ENCODE measurements around the gene MAS1L.

MAS1L gene, protein sequence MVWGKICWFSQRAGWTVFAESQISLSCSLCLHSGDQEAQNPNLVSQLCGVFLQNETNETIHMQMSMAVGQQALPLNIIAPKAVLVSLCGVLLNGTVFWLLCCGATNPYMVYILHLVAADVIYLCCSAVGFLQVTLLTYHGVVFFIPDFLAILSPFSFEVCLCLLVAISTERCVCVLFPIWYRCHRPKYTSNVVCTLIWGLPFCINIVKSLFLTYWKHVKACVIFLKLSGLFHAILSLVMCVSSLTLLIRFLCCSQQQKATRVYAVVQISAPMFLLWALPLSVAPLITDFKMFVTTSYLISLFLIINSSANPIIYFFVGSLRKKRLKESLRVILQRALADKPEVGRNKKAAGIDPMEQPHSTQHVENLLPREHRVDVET

GRCh38 chr6:29487660-29488059, at the start of gene MAS1L:
Gene MAS1L (minus strand): TSS chr6:29487956. CDS start chr6:29487902, 54 bp downstream.
- no peak for DNase-seq

- no peak for DNase-seq
Measured at GRCh38 chr6:29532320-29532951, 44.7 kb upstream of the MAS1L start.

DNA sequence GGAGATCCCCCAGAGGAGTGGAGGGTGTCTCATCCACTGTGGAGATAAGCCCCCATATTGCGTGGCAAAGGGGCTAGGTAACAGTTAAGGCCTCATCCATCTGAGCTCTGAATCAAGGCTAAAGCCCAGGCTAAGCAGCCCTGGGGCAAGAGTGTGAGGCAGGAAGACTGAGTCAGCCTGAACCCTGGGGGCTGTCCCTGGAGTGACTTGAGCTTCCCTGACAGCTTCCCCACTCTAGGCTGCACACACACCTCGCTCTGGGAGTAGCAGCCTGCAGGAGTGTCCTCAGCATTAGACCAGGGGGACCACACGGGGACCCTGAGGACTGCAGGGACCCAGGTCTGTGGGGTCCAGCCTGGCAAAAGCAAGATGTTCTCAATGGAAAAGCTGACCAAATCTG, 43.9 kb upstream of the MAS1L start:
- DNase-seq: no peak

GRCh38 chr6:29530671-29531310, 43.0 kb upstream of the MAS1L start:
- DNase-seq: no peak

- no peak for DNase-seq
Measured at GRCh38 chr6:29529956-29530355, 42.2 kb upstream of the MAS1L start.

DNA sequence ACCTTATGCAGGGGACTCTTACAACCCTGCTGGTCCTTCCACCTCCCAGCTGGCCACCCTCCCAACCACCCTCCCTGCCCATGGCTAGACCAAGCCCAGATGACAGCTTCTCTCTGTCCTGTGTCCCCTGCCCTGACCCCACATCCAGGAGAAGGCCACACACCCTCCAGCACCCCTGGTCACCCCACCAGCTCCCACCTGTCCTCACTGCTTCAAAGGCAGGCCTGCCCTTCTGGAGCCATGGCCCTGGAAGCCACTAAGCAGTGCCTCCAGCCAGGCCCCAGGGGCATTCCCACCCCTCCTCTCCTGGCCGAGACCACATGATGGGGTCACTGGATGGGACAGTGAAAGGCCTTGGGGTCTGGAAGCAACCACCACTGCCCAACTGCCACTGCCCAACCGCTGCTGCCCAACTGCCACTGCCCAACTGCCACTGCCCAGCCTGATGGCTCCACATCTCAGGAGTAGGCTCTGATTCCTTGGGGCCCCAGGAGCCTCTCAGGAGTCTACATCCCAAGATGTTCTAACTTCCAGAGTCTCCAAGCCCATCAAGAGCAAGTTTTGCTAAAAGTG, 41.3 kb upstream of the MAS1L start:
- DNase-seq: no peak

DNA sequence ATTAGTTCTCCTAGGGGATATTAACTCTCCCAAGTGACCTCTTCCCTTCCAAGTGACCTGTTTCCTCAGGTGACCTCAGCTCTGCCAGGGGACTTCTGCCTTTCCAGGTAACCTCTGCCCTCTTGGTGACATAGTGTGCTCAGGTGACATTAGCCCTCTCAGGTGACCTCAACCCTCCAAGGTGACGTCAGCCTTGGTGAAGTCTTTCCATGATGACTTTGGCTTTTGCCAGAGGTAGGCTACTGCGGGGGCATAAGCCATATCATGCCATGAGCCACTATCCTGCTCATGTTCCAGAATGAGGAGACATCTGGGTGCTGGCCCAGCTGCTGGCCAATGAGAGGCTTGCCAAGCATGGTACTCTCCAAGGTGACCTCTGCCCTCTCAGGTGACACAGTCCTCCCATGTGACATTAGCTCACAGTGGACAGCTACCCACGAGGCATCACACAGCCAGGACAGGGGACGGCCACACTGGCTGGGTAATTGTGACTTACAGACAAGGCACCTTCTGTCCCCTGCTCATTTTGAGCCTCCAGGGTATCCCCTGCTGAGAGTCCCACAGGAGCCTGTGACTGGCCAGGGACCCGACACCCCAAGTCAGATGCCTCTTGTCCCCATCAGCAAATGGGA, 40.7 kb upstream of the MAS1L start:
- no peak for DNase-seq

DNA sequence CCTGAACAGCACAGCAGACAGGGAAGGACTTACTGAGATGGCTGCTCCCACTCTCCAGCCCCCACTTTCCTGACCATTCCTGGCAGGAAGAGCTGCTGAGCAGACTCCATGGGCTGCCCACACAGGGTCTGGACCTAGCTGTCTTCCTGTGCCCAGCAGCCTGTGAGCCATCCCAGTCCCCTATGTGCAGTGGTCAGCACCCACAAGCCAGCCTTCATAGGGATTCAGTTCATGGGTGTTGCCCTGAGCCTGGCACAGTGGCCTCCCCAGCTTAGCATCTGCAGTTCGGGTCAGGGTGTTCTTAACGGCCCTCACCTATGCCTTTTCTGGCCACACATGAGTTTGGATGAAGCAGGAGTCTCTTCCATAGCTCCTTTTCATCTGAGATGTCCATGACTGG, 39.8 kb upstream of the MAS1L start:
- no peak for DNase-seq

- DNase-seq: no peak
Measured at GRCh38 chr6:29527126-29527525, 39.4 kb upstream of the MAS1L start.

GRCh38 chr6:29525311-29525639, 37.5 kb upstream of the MAS1L start:
- DNase-seq: no peak

GRCh38 chr6:29524444-29525310, 36.9 kb upstream of the MAS1L start:
- DNase-seq: no peak

- DNase-seq: no peak
Measured at GRCh38 chr6:29524044-29524443, 36.3 kb upstream of the MAS1L start.

DNA sequence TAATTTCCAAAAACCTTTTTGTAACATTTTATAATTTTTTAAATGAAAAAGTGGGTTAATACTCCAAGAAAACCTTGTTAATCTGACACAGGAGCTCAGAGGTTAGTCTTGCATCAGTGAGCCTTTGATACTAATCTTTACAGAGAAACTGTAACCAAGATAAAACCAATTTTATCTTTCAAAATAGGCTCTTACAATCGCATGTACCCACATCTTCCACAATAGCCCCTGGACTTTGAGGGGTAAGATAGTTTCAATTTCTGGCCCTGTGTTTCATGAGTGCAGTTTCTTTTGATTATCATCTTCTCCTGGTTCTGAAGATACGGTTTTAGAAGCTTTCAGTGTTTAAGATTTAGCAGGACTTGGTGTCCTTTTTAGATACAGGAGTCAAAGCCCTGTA, 34.5 kb upstream of the MAS1L start:
- no peak for DNase-seq

GRCh38 chr6:29521006-29521680, 33.4 kb upstream of the MAS1L start:
- DNase-seq: no peak

DNA sequence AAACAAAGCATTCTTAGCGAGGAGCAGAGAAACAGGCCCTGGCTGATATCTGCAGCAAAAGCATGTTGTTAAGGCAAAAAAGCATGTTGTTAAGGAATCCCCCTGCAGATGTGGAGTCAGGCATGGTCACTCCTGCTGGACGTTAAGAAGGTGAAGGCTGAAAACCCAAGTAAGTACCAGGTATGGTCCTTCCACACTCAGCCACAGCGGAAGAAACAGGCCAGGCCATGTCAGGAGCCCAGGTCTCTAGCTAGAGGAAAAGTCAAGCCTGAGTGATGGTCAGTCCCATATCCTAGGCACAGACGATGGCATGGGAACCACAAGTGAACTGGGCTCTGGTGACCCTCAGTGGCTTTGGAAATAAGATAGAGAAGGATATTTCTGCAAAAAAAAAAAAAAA, 32.5 kb upstream of the MAS1L start:
- DNase-seq: no peak

- DNase-seq: no peak
Measured at GRCh38 chr6:29519291-29520010, 31.7 kb upstream of the MAS1L start.

- DNase-seq: no peak
Measured at GRCh38 chr6:29517728-29518440, 30.1 kb upstream of the MAS1L start.

DNA sequence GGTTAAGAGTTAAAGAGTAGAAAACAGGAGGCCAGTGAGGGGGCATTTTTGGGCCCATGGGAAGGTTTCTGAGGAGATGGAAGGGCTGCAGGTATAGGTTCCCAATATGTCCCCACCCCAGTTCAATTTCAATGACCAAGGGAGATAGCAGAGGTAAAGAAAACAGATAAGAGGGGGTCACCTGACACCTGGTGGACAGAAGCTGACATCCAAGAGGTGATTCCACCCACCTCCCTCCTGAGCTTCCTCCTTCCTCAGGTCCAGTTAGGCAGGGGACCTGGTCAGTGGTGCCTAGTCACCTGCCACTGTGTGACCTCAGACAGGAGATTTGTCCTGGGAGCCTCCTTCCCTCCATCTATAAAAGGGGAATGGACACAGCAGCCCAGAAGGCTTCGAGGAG, 29.5 kb upstream of the MAS1L start:
- DNase-seq: no peak

DNA sequence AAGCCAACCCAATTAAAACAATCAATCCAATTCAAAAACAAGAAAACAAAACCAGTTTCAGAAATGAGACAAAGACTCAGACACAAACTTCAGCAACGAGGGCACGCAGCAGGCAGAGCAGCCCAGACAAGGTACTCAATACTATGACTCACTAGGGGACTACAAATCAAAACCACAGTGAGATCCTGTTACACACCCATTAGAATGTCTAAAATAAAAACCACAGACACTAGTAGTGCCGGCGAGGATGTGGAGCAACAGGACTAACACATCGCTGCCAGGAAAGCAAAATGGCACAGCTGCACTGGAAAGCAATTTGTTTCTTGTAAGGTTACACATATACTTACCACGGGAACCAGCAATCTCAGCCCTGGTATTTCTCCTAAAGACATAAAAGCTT, 28.4 kb upstream of the MAS1L start:
- no peak for DNase-seq

DNA sequence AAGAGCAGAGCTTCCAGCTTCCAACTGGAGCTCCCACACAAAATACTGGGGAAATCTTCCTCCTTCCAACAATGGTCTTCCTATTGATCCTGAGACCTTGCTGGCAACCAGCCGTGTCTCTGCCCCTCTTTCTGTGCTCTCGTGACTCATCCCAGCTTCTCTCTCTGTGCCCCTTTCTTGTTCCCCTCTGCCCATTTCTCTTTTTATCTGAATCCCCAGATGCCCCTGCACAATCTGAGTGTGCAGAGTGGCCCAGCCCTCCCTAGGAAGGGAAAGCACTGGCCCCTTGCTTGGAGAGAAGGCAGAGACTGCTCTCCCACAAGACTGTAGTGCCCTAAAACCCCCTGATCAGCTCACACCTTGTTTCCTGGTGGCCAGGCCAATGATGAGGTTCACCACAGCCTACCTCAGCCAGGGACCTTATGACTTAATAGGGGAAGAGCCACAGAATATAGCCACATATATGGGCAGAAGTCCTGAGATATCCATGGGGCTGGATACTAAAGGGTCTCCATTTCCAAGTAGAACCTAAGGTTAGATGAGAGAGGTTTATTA, 23.1 kb upstream of the MAS1L start:
- no peak for DNase-seq

All from NCI-H446 treated with DMSO at 0.1 percent for 48 hours (cell line).